PFSK-1 (cell line): ENCODE data around the gene CDC42EP3.

Experiments used
- POLR2AphosphoS5 ChIP-seq: IDR thresholded peaks from 2 replicates; pipeline ENCODE4 v1.6.1; 2012; ENCODE audit warnings: low read depth, mild to moderate bottlenecking, control low read depth, low read length, moderate library complexity
- TF ChIP-seq, protein P1 (sequence below), 2 experiments: IDR thresholded peaks; 2 replicates each; pipeline versions ENCODE4 v1.6.1 to v1.8.0; 2011 to 2012; ENCODE audit warnings: low read depth in 2 of 2, low read length in 2 of 2, control low read depth in 1 of 2, inconsistent platforms in 1 of 2, mild to moderate bottlenecking in 1 of 2, moderate library complexity in 1 of 2; ENCODE audit not compliant: insufficient read depth in 1 of 2

DNA sequence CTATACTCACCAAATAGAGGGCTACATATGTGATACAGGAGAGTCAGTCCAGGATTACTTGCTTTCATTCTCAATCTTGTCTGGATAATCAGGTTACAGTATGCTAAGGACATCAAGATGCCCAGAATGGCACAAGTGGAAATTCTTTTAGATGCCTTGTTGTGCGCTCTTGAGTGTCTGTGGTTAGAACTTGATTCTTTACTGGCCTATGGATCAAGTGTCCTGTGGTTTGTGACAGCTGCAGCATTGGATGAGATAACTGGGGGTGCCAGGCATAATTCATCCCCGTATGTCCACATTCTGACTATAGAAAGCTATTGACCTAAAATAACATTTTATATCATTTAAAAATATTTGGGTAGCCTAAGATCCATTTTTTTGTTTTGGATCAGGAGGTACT, 40.1 kb downstream of the CDC42EP3 start:
- TF ChIP-seq POLR2AphosphoS5: no peak
- TF ChIP-seq, protein P1, sequence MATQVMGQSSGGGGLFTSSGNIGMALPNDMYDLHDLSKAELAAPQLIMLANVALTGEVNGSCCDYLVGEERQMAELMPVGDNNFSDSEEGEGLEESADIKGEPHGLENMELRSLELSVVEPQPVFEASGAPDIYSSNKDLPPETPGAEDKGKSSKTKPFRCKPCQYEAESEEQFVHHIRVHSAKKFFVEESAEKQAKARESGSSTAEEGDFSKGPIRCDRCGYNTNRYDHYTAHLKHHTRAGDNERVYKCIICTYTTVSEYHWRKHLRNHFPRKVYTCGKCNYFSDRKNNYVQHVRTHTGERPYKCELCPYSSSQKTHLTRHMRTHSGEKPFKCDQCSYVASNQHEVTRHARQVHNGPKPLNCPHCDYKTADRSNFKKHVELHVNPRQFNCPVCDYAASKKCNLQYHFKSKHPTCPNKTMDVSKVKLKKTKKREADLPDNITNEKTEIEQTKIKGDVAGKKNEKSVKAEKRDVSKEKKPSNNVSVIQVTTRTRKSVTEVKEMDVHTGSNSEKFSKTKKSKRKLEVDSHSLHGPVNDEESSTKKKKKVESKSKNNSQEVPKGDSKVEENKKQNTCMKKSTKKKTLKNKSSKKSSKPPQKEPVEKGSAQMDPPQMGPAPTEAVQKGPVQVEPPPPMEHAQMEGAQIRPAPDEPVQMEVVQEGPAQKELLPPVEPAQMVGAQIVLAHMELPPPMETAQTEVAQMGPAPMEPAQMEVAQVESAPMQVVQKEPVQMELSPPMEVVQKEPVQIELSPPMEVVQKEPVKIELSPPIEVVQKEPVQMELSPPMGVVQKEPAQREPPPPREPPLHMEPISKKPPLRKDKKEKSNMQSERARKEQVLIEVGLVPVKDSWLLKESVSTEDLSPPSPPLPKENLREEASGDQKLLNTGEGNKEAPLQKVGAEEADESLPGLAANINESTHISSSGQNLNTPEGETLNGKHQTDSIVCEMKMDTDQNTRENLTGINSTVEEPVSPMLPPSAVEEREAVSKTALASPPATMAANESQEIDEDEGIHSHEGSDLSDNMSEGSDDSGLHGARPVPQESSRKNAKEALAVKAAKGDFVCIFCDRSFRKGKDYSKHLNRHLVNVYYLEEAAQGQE (IDR thresholded peaks at IDR 0.05; ENCODE audit: insufficient read depth in 1 of 2, low read depth in 2 of 2, low read length in 2 of 2): no peak
